K562 (cell line): ENCODE measurements around the gene ICE2. TPM values are rescaled to one million over a fixed set of nuclear protein-coding genes. Genes with fewer than 3 reads are reported as not detected.

Experiments used
- ATAC-seq: fragments of 200-7000 bp; cut with Tn5 transposase; 3 replicates; pipeline ENCODE4 v1.9.1; 2020; ENCODE audit warnings: moderate library complexity
- BruUV-seq: library from RNA; stranded (reverse); fragments of 400-500 nt; replicated peaks from 2 replicates; lab custom pipeline; 2021; lab: Mats Ljungman, UMichigan
- CTCF ChIA-PET: fragments of 300-600 bp; formaldehyde crosslinking; extraction: SDS; loops from one replicate; lab custom pipeline; 2021; ENCODE audit warnings: low intra/inter-chr PET ratio; lab: Yijun Ruan, JAX
- POLR2A ChIA-PET: fragments of 300-600, 350-650 bp; sonication (Branson Sonifier 250); formaldehyde crosslinking; extraction: SDS; loops from one replicate; lab custom pipeline; 2021; ENCODE audit warnings: antibody characterized with exemption, inconsistent platforms; lab: Yijun Ruan, JAX
- DNase-seq, 4 experiments: peaks; one replicate each; pipeline versions ENCODE4 v3.0.0 to v3.0.0-alpha.2; 2011 to 2018; ENCODE audit warnings: low spot score in 3 of 4, mixed read lengths in 3 of 4; ENCODE audit errors: extremely low read depth in 1 of 4
- FAIRE-seq: peaks from 2 replicates; lab custom pipeline; 2011; peaks lifted over from hg19 to GRCh38; lab: Jason Lieb, UNC
- H2AFZ ChIP-seq: 2 replicates; pipeline ENCODE4 v1.6.0; 2011; ENCODE audit warnings: low read depth, low read length, control low read depth, inconsistent platforms
- H3K27ac ChIP-seq: fragments of 200-600 bp; 3 replicates; pipeline ENCODE4 v1.8.0; 2011; ENCODE audit warnings: low read depth, mild to moderate bottlenecking, control low read depth, inconsistent platforms, low read length, moderate library complexity, mixed read lengths; ENCODE audit errors: extremely low read depth
- H3K27me3 ChIP-seq, 2 experiments: fragments of 300-600 bp in 1 of 2; 2 replicates in 1 of 2; 3 replicates in 1 of 2; pipeline versions ENCODE4 v1.6.0 to v1.8.0; 2011; ENCODE audit warnings: inconsistent platforms in 2 of 2, low read length in 2 of 2, mild to moderate bottlenecking in 1 of 2, mixed read lengths in 1 of 2, moderate library complexity in 1 of 2; ENCODE audit not compliant: control insufficient read depth in 2 of 2, insufficient read depth in 2 of 2
- H3K36me3 ChIP-seq: fragments of 300-600 bp; 3 replicates; pipeline ENCODE4 v1.8.0; 2011; ENCODE audit warnings: mild to moderate bottlenecking, low read length, inconsistent platforms; ENCODE audit not compliant: control insufficient read depth, insufficient read depth
- H3K4me1 ChIP-seq, 2 experiments: fragments of 200-600 bp in 1 of 2; replicated peaks in 1 of 2; 2 replicates in 1 of 2; 3 replicates in 1 of 2; pipeline versions ENCODE4 v1.5.1 to v1.8.0; 2011; ENCODE audit warnings: inconsistent platforms in 2 of 2, low read length in 2 of 2, mild to moderate bottlenecking in 1 of 2, mixed read lengths in 1 of 2, moderate library complexity in 1 of 2; ENCODE audit not compliant: control insufficient read depth in 2 of 2, insufficient read depth in 2 of 2
- H3K4me2 ChIP-seq: 2 replicates; pipeline ENCODE4 v1.6.1; 2011; ENCODE audit warnings: low read length, control low read depth, inconsistent platforms, mixed read lengths; ENCODE audit not compliant: insufficient read depth
- H3K4me3 ChIP-seq: fragments of 200-600 bp; sonication (generic), shearing (Covaris generic); 2 replicates; pipeline ENCODE4 v1.5.1; 2016; ENCODE audit warnings: control low read depth, inconsistent platforms
- H3K79me2 ChIP-seq: fragments of 200-600 bp; 3 replicates; pipeline ENCODE4 v1.8.0; 2011; ENCODE audit warnings: low read length, inconsistent platforms; ENCODE audit not compliant: control insufficient read depth, insufficient read depth
- H3K9ac ChIP-seq, 2 experiments: 2 replicates each; pipeline versions ENCODE4 v1.6.0 to v1.6.1; 2011; ENCODE audit warnings: low read depth in 2 of 2, low read length in 2 of 2, control low read depth in 1 of 2, inconsistent platforms in 1 of 2, mild to moderate bottlenecking in 1 of 2, mixed read lengths in 1 of 2; ENCODE audit not compliant: insufficient read depth in 1 of 2
- H3K9me1 ChIP-seq: one replicate; pipeline ENCODE4 v1.6.0; 2011; ENCODE audit warnings: inconsistent platforms, mild to moderate bottlenecking, low read length, moderate library complexity; ENCODE audit not compliant: control insufficient read depth, insufficient read depth
- H3K9me3 ChIP-seq: replicated peaks from 2 replicates; pipeline ENCODE4 v1.5.1; 2011; ENCODE audit warnings: low read depth, low read length, inconsistent platforms; ENCODE audit not compliant: control insufficient read depth, insufficient read depth
- H4K20me1 ChIP-seq: replicated peaks from 2 replicates; pipeline ENCODE4 v1.6.1; 2011; ENCODE audit warnings: low read length, inconsistent platforms, mixed read lengths; ENCODE audit not compliant: control insufficient read depth, insufficient read depth
- BRCA1 ChIP-seq, 2 experiments: fragments of 450-650 bp in 1 of 2; sonication (generic) in 1 of 2; formaldehyde crosslinking in 1 of 2; IDR thresholded peaks; 2 replicates each; pipeline versions ENCODE4 v1.5.0 to v1.6.1; 2017 to 2020; ENCODE audit warnings: mild to moderate bottlenecking in 1 of 2, missing genetic modification reagents in 1 of 2
- ETV5 ChIP-seq: sonication (generic); formaldehyde crosslinking; IDR thresholded peaks from 2 replicates; pipeline ENCODE4 v1.4.0; 2020; ENCODE audit warnings: low read depth, mild to moderate bottlenecking, missing genetic modification reagents
- NFYB ChIP-seq: IDR thresholded peaks from 2 replicates; pipeline ENCODE4 v1.6.1; 2011; ENCODE audit warnings: mild to moderate bottlenecking, moderate library complexity; ENCODE audit not compliant: insufficient read length; ENCODE audit errors: extremely low read depth
- PTRF ChIP-seq: fragments of 450-650 bp; IDR thresholded peaks from 2 replicates; pipeline ENCODE4 v1.6.1; 2016; ENCODE audit warnings: mild to moderate bottlenecking, missing genetic modification characterization, missing compliant biosample characterization
- RCOR1 ChIP-seq, 2 experiments: IDR thresholded peaks; 2 replicates each; pipeline ENCODE4 v1.6.1; 2012; ENCODE audit warnings: low read depth in 2 of 2, low read length in 2 of 2, borderline replicate concordance in 1 of 2, improper control_type of control experiment in 1 of 2
- SLC30A9 ChIP-seq: fragments of 250-450 bp; sonication (Bioruptor Pico); IDR thresholded peaks from 2 replicates; pipeline ENCODE4 v1.8.0; 2022; ENCODE audit warnings: mild to moderate bottlenecking, moderate library complexity
- WHSC1 ChIP-seq: IDR thresholded peaks from one replicate; pipeline ENCODE4 v1.6.1; 2012; ENCODE audit warnings: low read length, control low read depth, inconsistent platforms
- ZC3H4 ChIP-seq: sonication (generic); formaldehyde crosslinking; IDR thresholded peaks from 2 replicates; pipeline ENCODE4 v1.9.0; 2021; ENCODE audit warnings: missing genetic modification reagents, borderline replicate concordance
- ZEB2 ChIP-seq: fragments of 450-650 bp; IDR thresholded peaks from 2 replicates; pipeline ENCODE4 v1.6.1; 2016
- ZKSCAN1 ChIP-seq: fragments of 150-350 bp; IDR thresholded peaks from 2 replicates; pipeline ENCODE4 v1.6.1; 2016; ENCODE audit warnings: low read depth, low read length
- ZNF165 ChIP-seq: fragments of 250-450 bp; sonication (Bioruptor Pico); IDR thresholded peaks from 2 replicates; pipeline ENCODE4 v1.4.0; 2020; ENCODE audit warnings: borderline replicate concordance
- ZNF347 ChIP-seq: fragments of 450-650 bp; formaldehyde crosslinking; IDR thresholded peaks from 2 replicates; pipeline ENCODE4 v1.4.0; 2020; ENCODE audit warnings: low read depth, mild to moderate bottlenecking, moderate library complexity
- WGBS: fragments of 100-300 bp; shearing (Covaris generic); methylation state at CpG from one replicate; pipeline ENCODE4 v1.1.6; 2016; ENCODE audit warnings: low coverage, mixed read lengths; ENCODE audit not compliant: insufficient coverage; ENCODE audit errors: missing lambda C conversion rate; 5-methylcytosine and 5-hydroxymethylcytosine counted together
- in situ Hi-C: fragments of 300-500 bp; cut with MboI; formaldehyde crosslinking; loops from 4 replicates; pipeline ENCODE4 v1.15.0; 2018; ENCODE audit warnings: inconsistent platforms, mixed read lengths
- intact Hi-C: fragments of 100-400 bp; cut with micrococcal nuclease; formaldehyde crosslinking; loops from 2 replicates; pipeline ENCODE4 v1.14.2; 2022
- polyA plus RNA-seq, 8 experiments: library from polyadenylated mRNA; depleted of rRNA in 4 of 8; stranded (reverse) in 5 of 8; unstranded in 3 of 8; fragments of >200 nt; fragmentation: Nextera tagmentation in 2 of 8; fragmentation: Illumina TruSeq in 1 of 8; extraction: Ambion mirVana in 2 of 8; extraction: Trizol in 1 of 8; gene quantifications; 2 replicates each; pipeline versions ENCODE4 v1.2.1 to v1.2.3, GENCODE V29; 2011 to 2014; ENCODE audit warnings: inconsistent platforms in 1 of 8, missing spikeins in 1 of 8
- total RNA-seq, 7 experiments: library from RNA; depleted of rRNA in 6 of 7; stranded (reverse); fragments of >200 nt in 6 of 7; fragmentation: Illumina TruSeq in 2 of 7; extraction: Trizol in 2 of 7; gene quantifications; 2 replicates each; pipeline versions ENCODE4 v1.2.1 to v1.2.3, GENCODE V29; 2011 to 2021; ENCODE audit warnings: low replicate concordance in 1 of 7
- TF ChIP-seq, protein P1 (sequence below), 2 experiments: fragments of 450-650 bp; IDR thresholded peaks; 2 replicates each; pipeline ENCODE4 v1.6.1; 2016
- TF ChIP-seq, protein P2 (sequence below): fragments of 250-450 bp; sonication (Bioruptor Pico); IDR thresholded peaks from 2 replicates; pipeline ENCODE4 v1.8.0; 2022; ENCODE audit warnings: moderate library complexity, mild to moderate bottlenecking, inconsistent platforms
- TF ChIP-seq, protein P3 (sequence below): fragments of 200-800 bp; sonication (Bioruptor generic); IDR thresholded peaks from 2 replicates; pipeline ENCODE4 v1.6.1; 2017; ENCODE audit warnings: missing genetic modification characterization, missing compliant biosample characterization
- TF ChIP-seq, protein P4 (sequence below), 2 experiments: fragments of 450-650 bp; IDR thresholded peaks; 2 replicates each; pipeline ENCODE4 v1.6.1; 2018; ENCODE audit warnings: mild to moderate bottlenecking in 2 of 2, low read depth in 1 of 2; ENCODE audit not compliant: partially characterized antibody in 2 of 2

ICE2 gene
- total and polyA plus RNA-seq, 9 of the 15 experiments (the other 6 are each of a cell fraction or from before 2014, with no cell fraction given), result 21.8 to 87.9 (median 58.1) TPM

DNA sequence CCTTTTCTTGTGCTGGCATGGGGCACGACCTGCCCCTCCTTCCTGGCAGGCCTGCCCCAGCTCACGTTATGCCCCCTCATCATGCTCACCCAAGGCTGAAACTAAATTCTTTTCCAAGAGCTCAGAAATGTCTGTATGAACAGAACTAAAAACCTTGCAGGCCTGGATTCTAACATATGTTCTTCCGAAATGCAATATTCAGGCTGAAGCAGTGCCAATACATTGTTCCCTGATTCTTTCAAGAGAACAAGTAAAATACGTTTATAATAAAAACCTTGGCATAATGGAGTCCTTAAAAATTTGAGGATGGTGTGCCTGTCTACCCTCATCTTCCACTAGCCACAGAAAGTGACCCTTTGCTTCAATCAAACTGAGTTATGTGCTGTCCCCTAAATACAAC lies 48.5 kb upstream of the ICE2 start:
- no peaks in the 10 kb centered on the region for H3K79me2 ChIP-seq
- intact Hi-C loops, result no loop called here
- no peaks in the 10 kb centered on the region for H3K9me1 ChIP-seq
- no peak overlapping the region for H3K4me2 ChIP-seq
- TF ChIP-seq, protein P1, sequence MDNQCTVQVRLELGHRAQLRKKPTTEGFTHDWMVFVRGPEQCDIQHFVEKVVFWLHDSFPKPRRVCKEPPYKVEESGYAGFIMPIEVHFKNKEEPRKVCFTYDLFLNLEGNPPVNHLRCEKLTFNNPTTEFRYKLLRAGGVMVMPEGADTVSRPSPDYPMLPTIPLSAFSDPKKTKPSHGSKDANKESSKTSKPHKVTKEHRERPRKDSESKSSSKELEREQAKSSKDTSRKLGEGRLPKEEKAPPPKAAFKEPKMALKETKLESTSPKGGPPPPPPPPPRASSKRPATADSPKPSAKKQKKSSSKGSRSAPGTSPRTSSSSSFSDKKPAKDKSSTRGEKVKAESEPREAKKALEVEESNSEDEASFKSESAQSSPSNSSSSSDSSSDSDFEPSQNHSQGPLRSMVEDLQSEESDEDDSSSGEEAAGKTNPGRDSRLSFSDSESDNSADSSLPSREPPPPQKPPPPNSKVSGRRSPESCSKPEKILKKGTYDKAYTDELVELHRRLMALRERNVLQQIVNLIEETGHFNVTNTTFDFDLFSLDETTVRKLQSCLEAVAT (IDR thresholded peaks at IDR 0.05), result no peak
- no peak for TF ChIP-seq BRCA1 (IDR thresholded peaks at IDR 0.05)
- TF ChIP-seq BRCA1 (CRISPR knock-in tag; IDR thresholded peaks at IDR 0.05), result no peak
- TF ChIP-seq, protein P2, sequence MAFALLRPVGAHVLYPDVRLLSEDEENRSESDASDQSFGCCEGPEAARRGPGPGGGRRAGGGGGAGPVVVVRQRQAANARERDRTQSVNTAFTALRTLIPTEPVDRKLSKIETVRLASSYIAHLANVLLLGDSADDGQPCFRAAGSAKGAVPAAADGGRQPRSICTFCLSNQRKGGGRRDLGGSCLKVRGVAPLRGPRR (CRISPR knock-in tag), result no peak
- TF ChIP-seq ZEB2, result no peak
- TF ChIP-seq ETV5, result no peak
- TF ChIP-seq RCOR1 (IDR thresholded peaks at IDR 0.05; ENCODE audit: borderline replicate concordance in 1 of 2, low read depth in 2 of 2, low read length in 2 of 2), result no peak
- no peak for TF ChIP-seq NFYB
- no peak for TF ChIP-seq WHSC1
- TF ChIP-seq SLC30A9 (CRISPR knock-in tag), result no peak
- no peak for TF ChIP-seq ZNF165
- TF ChIP-seq ZNF347, result no peak
- TF ChIP-seq, protein P3, sequence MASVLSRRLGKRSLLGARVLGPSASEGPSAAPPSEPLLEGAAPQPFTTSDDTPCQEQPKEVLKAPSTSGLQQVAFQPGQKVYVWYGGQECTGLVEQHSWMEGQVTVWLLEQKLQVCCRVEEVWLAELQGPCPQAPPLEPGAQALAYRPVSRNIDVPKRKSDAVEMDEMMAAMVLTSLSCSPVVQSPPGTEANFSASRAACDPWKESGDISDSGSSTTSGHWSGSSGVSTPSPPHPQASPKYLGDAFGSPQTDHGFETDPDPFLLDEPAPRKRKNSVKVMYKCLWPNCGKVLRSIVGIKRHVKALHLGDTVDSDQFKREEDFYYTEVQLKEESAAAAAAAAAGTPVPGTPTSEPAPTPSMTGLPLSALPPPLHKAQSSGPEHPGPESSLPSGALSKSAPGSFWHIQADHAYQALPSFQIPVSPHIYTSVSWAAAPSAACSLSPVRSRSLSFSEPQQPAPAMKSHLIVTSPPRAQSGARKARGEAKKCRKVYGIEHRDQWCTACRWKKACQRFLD, result no peak
- TF ChIP-seq, protein P4, sequence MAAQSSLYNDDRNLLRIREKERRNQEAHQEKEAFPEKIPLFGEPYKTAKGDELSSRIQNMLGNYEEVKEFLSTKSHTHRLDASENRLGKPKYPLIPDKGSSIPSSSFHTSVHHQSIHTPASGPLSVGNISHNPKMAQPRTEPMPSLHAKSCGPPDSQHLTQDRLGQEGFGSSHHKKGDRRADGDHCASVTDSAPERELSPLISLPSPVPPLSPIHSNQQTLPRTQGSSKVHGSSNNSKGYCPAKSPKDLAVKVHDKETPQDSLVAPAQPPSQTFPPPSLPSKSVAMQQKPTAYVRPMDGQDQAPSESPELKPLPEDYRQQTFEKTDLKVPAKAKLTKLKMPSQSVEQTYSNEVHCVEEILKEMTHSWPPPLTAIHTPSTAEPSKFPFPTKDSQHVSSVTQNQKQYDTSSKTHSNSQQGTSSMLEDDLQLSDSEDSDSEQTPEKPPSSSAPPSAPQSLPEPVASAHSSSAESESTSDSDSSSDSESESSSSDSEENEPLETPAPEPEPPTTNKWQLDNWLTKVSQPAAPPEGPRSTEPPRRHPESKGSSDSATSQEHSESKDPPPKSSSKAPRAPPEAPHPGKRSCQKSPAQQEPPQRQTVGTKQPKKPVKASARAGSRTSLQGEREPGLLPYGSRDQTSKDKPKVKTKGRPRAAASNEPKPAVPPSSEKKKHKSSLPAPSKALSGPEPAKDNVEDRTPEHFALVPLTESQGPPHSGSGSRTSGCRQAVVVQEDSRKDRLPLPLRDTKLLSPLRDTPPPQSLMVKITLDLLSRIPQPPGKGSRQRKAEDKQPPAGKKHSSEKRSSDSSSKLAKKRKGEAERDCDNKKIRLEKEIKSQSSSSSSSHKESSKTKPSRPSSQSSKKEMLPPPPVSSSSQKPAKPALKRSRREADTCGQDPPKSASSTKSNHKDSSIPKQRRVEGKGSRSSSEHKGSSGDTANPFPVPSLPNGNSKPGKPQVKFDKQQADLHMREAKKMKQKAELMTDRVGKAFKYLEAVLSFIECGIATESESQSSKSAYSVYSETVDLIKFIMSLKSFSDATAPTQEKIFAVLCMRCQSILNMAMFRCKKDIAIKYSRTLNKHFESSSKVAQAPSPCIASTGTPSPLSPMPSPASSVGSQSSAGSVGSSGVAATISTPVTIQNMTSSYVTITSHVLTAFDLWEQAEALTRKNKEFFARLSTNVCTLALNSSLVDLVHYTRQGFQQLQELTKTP (IDR thresholded peaks at IDR 0.05; ENCODE audit: low read depth in 1 of 2, partially characterized antibody in 2 of 2), result no peak
- TF ChIP-seq ZC3H4, result no peak
- TF ChIP-seq PTRF (tag), result no peak
- TF ChIP-seq ZKSCAN1, result no peak
- 0% methylated on average over 4 of the region's 4 CpGs for WGBS
- no TSS peak for BruUV-seq
- H3K9ac ChIP-seq, result no peak overlapping the region
- no peaks in the 10 kb centered on the region; a peak in 1 of 5 replicates for H3K4me1 ChIP-seq
- peaks cover 0 to 4% of the 10 kb centered on the region in 2 experiments; a peak in 2 of 5 replicates for H3K27me3 ChIP-seq
- CTCF ChIA-PET, result no interaction called here
- DNase-seq (no peak), FAIRE-seq (no peak), ATAC-seq (no peak)
- no peak overlapping the region for H2AFZ ChIP-seq
- H3K4me3 ChIP-seq, result no peak overlapping the region
- no peak overlapping the region for H3K27ac ChIP-seq
- POLR2A ChIA-PET, result no interaction called here
- in situ Hi-C loops, result loop anchor here (5.0 to 10.0 kb wide), 2 partner anchors 200 to 833 kb away; no protein-coding TSS in a partner anchor
- H3K36me3 ChIP-seq, result no peaks in the 10 kb centered on the region
- H3K9me3 ChIP-seq, result no peaks in the 10 kb centered on the region; the same call in 1 of the 2 replicates
- H4K20me1 ChIP-seq, result no peaks in the 10 kb centered on the region; the same call in 1 of the 2 replicates
